Mucosa of gallbladder (tissue), 1 donor: ENCODE measurements around the gene NAA25. TPM values are rescaled to one million over a fixed set of nuclear protein-coding genes. Genes with fewer than 3 reads are reported as not detected.

Experiments used
- total RNA-seq: library from RNA; stranded (reverse); gene quantifications from one replicate; pipeline ENCODE4 v1.2.1, GENCODE V29; 2021
- donor health status: DM: no; HTN: no; CAD: no.

NAA25 gene
- total RNA-seq, 1 donor from 2014 or later = 15.8 TPM

Other genes with a start within 250 kb of the NAA25 start
- gene TMEM116, start 95.6 kb downstream of the NAA25 start, total RNA-seq = 18.3 TPM
- gene ERP29, start 95.4 kb downstream of the NAA25 start, total RNA-seq = 141 TPM
- gene TRAFD1, start 16.8 kb upstream of the NAA25 start, total RNA-seq = 28.1 TPM